ENCODE data around the gene IGF2BP3.
A peak's percentile ranks its signal among the peaks of the same experiment; 100 is the strongest.
"Not testable (repeated sequence)": the region's sequence is repeated elsewhere in the genome, so short reads cannot be mapped to it uniquely, and the experiment has no call there.

The IGF2BP3 gene

DNA sequence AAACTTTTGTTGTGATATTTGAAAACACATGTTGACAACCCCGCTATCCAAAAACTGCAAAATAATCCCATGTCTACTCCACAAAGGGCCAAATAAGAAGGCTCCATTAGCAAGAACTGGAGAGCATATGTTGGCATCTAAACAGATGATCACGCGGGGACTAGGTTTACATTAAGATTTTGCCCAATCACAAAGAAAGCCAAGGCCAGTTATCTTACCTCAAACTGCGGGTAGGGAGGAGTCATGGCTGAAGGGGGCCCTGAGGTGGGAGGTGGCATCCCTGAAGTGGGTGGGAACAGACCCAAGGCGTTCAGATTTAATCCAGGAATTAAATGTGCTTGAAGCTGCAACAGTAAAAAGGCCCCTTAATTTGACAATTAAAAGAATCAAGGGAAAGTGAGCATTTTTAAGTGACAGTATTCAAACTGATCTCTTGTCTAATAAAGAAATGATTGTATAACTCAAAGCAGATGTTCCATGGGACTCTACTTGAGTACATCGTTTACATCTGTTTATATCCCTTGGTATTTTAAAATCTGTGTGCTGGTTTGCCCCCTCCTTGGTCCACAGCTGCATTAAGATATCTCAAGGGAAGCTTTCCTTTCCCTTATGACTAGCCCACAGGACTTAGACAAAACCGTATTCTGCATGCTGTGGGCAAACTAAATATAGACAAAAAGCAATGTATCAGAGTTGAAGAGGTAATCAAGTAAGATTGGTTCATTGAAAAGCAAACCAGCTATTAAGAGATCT lies 128.3 kb downstream of the IGF2BP3 start:
- DNase-seq (ENCODE audit: low read depth in 2 of 2): no peak

DNA sequence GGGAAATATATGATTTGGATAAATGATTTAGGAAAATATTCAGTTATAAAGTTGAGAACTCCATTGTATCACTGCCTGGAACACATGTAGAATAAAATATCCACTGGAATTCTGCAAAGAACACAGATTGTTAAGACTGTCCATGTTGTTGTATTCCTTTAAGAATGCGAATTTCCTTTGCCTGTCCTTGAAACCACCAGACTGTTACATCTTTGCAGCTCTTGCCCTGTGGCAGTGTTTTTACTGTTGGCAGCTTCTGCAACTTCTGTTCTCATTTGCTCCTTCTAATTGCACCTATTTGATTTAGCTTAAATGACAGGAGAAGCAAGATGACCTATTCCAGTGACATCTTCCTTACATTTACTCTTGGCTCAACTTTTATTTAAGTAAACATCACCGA lies 131.4 kb downstream of the IGF2BP3 start:
- DNase-seq (ENCODE audit: low read depth in 2 of 2): no peak

DNA sequence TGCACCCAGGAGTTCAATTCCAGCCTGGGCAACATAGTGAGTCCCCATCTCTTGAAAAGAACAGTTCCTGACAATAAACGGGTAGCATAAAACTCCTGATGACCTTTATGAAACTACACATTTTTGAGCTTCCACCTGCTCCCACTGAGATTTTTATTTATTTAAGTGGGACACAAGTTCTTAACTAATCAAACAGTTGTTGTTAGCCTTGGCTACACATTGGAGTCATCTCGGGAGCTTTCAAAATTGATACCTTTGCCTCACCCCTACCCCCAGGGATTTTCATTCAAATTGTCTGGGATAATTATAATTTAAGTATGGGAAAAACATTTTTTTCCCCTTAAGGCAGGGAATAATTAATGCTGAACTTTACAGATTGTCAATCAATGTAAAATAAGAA lies 131.9 kb downstream of the IGF2BP3 start:
- DNase-seq (ENCODE audit: low read depth in 2 of 2): no peak

DNA sequence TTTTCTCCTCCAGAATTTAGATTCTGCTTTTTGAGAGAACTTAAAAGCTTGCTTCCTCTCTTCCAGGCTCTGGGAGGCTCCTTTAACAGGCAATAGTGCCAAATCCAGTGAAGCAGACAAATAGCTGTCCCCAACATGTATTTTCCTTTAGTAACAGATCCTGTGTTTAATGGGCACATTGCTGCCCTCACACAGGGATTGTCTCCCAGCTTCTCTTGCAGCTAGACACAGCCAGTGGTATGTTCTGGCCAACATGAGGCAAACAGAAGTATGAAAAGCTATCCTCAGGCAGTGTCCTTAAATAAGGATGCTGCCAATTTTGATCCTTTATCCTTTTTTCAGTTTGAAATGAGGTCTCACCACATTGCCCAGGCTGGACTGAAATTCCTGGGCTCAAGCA lies 132.9 kb downstream of the IGF2BP3 start:
- DNase-seq (ENCODE audit: low read depth in 2 of 2): no peak

DNA sequence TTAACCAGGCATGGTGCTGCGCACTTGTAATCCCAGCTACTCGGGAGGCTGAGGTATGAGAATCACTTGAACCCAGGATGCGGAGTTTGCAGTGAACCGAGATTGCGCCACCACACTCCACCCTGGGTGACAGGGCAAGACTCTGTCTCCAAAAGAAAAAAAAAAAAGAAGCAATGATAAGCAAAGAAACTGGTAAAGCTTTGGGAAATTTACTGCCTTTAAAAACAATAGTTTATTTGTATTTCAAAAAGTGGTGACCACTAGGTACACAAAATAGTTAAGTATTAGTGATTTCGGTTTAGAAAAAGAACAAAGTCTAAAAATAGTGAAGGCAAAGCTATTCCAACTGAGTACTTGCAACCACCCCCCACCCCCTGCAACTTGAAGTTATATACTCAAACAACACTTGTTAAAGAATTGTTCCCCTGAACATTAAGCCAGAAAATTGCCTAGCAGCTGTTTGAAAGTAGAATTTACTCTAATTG lies 133.4 kb downstream of the IGF2BP3 start:
- DNase-seq (ENCODE audit: low read depth in 2 of 2): no peak

DNA sequence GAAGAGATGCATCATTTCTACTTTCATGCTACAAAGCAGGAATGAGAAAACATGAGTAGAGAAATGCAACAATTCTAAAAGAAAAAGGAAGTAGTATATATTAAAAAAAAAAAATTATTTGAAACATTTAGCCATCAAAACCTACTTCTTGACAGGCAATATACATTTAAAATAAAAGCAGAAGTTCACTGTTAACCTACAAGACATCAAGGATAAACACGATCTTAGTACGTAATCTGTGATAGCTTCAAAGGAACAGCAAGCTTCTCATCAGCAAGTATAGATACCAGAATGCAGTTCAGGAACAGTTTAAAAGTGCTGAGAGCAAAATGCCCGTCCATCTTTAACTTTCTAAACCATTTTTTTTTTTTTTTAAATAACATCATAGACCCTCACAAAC lies 134.2 kb downstream of the IGF2BP3 start:
- no peak for DNase-seq (ENCODE audit: low read depth in 2 of 2)

DNA sequence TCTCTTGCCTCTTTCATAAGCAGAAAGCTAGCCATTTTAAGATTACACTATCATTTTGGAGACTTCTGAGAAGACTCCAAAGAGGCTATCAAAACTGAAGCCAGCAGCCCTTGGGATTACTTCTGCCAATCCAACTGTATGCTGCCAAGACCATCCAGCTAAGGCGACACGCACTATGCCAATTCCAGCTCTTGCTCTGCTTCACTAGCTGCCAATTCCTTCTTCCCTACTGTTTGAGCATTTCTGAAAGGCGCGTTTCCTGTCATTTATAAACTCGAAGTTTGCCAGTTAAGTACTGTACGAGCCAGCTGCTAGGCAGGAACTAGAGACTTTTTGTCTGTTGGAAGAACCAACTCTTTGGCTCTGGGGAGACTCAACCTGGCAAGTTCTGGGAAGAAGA lies 134.7 kb downstream of the IGF2BP3 start:
- DNase-seq (ENCODE audit: low read depth in 2 of 2): no peak

DNA sequence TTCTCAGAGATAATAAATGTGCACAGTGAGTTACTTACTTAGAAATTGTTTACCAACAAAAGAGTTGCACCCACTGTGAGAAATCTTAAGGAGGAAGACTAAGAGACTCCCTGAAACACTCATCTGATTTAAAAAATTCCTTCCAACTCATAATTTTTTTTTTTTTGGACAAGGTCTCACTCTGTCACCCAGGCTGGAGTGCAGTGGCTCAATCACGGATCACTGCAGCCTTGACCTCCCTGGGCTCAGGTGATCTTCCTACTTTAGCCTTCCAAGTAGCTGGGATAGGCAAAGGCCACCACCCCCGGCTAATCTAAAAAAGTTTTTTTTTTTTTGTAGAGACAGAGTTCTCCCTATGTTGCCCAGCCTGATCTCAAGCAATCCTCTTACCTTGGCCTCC lies 135.2 kb downstream of the IGF2BP3 start:
- DNase-seq (ENCODE audit: low read depth in 2 of 2): no peak

DNA sequence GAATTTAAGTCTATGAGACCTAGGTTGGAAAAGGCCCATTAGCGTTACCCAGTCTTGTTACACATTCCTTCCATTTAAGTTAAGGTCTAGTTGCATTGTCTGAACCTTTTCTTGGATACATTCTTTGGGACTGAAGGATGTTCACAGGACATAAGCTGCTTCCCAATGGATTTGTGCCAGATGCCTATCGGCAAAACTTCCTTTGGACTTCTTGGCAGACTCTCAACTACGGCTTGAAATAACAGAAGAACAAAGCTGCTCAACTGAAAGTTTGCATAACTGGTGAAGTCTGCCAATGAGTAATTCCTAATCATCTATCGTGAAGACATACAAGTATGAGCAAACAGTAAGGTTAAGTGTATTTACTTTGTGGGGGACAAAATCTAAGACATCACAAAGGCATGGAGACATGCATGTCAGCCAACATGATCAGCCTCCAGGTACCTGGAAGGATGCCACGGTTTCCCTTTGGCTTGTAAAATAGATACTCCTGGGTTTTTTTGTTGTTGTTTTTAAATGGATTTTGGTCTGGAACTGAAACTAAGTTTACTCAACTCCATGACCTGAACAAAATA lies 135.7 kb downstream of the IGF2BP3 start:
- DNase-seq (ENCODE audit: low read depth in 2 of 2): no peak

DNA sequence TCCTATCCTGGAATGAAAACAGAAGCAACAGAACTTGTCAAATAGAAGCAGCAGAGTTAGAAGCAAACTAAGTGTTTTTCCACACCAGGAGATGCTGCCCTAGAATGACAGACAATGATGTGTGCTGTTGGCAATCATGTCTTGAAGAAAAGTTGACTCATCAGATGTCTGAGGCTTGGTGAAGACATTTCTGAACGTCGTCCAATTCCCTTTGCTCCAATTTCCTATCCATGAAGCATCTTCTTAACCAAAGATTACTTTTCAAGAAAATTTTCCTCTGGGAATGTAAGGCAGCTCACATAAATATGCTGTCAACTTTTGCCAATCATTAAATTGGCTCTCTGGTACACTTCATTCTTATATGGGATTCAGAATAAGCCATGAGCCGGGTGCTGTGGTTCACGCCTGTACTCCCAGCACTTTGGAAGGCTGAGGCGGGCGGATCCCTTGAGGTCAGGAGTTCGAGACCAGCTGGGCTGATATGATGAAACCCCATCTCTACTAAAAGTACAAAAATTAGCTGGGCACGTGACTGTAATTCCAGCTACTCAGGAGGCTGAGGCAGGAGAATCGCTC lies 136.5 kb downstream of the IGF2BP3 start:
- no peak for DNase-seq (ENCODE audit: low read depth in 2 of 2)

DNA sequence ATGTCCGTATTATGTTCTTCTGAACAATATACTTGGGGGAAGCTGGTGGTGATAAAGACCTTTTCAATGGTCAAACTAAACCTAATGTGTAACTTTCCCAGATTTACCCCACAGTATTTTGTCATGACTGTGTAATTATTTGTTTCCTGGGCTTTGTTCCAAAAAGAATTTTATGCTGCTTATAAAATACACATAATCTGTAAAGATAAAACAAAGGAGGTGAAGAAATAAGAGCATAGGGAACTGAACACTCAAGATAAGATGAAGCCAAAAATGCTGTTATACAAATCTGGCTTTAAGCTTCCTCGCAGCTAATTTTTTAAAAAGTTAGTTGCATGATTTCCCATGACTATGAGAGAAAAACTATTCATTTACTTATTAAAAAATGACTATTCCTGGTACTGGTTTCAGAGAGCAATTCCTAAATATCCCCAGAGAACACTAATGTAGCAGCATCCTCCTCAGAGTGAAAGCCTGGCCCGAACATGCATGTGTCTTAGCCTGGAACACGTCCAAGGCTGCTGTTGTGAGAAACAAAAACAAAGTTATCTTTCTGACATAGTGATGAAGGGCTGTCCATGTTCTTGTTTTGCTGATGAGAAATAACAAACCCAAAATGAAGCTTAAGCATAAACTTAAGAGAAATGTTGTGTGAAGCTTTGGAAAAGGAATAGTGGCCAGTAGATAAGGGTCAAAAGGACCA lies 137.2 kb downstream of the IGF2BP3 start:
- no peak for DNase-seq (ENCODE audit: low read depth in 2 of 2)

DNA sequence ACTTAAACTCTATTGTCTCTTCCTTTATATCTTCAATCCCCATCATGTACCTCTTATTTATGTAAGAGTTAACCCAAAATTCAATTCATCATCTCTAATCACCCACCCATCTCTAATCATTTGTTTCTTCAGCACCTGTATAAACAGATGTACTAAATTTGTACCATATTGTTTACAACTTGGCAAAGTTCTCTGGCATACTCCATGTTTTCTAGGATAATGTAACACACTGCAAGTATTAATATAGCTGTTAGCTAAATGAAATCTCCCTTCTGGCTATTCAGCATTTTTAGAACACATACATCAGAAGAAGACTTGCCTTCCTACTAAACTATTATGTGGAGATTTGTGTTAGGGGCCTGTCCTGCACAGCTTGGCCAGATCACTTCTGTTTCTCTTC lies 138.1 kb downstream of the IGF2BP3 start:
- DNase-seq (ENCODE audit: low read depth in 2 of 2): no peak

DNA sequence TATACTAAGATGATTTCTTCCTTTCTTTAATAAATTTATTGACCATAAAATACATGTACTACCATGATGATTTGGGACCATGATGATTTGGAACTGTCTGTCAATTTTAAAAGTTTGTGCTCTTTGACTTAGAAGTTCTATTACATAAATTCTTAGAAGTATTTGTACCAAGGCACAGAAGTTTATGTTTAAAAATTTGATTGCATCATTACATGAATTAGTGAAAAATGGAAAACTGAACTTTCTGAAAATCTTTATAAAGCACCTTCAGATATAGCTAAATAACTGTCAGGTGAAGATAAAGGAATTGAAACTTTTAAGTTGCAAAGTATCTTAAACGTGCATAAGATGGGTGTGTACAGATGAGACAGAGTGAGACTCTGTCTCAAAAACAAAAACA lies 139.2 kb downstream of the IGF2BP3 start:
- DNase-seq (ENCODE audit: low read depth in 2 of 2): no peak

DNA sequence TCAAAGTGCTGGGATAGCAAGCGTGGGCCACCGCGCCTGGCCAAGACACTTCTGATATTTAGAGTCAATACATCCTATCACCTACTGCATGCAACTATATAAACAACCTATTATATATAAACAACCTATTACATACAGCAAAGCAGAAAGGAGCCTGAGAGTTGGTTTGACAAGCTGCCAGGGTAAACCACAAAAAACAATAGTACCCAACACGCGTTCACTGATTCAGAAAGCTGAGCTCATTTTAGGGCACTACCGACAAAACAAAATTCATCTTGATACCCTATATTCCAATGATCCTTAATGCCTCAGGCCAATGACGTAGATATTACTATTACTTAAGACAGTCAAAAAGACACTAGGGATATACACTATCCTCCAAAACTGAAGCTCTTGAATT lies 154.9 kb downstream of the IGF2BP3 start:
- DNase-seq (ENCODE audit: low read depth in 2 of 2): no peak

DNA sequence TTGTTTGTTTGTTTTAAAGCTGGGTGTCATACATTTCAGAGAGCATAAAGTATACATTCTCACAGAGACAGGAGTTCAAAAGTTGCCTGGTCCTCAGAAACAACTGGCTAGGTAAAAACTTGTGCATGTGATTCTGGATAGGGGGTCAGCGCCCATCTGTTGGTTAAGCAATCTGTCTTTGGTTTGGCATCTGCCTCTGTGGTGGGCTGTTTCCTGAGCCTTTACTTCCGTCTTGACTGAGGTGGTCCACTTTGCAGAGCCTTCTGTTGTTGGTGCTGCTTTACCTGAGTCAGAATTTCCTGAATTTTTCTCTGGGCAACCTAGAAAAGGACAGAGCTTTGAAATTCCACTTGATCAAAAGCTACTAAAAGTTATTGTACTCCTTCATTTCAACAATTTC lies 158.2 kb downstream of the IGF2BP3 start:
- DNase-seq (ENCODE audit: low read depth in 2 of 2): not testable (repeated sequence)

DNA sequence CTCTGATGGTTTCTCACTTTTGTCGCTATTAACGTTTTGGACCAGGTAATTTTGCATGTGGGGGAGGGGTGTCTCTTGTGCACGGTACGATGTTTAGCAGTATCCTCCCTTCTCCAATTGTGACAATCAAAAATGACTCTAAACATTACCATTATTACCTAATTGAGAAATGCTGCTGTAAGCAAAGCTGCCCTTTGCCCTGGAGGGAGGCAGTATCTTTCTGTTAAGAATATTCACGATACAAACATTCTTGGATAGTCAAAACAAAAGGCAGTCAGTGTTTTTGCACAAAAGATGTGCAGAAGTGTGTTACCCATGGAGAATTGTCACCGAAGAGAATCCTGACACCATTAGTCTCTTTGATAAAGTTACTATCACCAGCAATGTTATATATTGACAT lies 161.5 kb downstream of the IGF2BP3 start:
- no peak for DNase-seq (ENCODE audit: low read depth in 2 of 2)

DNA sequence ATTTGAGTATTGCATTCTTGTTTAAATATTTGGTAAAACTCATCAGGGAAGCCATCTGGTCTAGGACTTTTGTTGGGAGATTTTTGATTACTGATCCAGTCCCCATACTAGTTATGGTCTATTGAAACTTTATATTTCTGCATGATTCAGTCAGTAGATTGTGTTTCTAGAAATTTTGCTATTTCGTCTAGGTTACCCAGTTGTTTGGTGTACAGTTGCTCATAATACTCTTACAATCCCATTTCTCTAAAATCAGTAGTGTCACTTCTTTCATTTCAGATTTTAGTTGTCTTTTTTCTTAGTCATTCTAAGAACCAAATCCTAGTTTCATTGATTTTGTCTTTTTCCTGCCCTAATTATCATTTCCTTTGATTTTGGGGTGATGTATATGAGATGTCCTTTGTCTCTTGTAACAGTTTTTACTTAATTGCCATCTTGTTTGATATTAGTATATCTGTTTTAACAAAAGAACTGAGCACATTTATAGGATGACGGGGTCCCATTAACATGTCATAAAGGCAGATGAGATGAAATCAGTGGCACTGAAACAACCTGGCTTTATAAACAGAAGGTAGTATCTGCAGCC lies 163.3 kb downstream of the IGF2BP3 start:
- DNase-seq (ENCODE audit: low read depth in 2 of 2): no peak

DNA sequence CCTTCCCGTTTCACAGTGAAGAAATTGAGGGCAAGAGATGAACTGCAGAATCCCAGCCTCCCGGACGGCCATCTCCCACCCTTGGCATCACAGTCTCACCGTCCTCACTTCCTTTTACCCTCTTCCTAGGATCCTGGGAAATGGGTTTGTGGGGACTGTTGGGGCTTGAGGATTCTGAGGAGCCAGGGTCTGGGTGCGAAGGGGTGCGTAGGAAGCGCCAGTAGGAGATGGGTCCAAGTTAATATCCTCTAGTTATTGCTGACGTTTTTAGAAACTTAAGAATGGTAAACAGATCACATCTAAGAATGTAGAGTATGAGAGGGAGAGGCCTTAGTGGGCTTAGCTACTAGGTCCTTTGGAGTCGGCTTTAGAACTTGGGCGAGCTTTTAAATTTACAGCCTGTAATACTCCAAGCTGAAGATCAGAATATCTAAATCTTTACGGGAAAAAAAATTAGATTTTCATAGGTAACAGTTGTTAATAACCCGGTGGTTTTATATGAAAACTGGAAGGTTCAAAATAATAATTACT lies 170.5 kb downstream of the IGF2BP3 start:
- DNase-seq (ENCODE audit: low read depth in 2 of 2): no peak

DNA sequence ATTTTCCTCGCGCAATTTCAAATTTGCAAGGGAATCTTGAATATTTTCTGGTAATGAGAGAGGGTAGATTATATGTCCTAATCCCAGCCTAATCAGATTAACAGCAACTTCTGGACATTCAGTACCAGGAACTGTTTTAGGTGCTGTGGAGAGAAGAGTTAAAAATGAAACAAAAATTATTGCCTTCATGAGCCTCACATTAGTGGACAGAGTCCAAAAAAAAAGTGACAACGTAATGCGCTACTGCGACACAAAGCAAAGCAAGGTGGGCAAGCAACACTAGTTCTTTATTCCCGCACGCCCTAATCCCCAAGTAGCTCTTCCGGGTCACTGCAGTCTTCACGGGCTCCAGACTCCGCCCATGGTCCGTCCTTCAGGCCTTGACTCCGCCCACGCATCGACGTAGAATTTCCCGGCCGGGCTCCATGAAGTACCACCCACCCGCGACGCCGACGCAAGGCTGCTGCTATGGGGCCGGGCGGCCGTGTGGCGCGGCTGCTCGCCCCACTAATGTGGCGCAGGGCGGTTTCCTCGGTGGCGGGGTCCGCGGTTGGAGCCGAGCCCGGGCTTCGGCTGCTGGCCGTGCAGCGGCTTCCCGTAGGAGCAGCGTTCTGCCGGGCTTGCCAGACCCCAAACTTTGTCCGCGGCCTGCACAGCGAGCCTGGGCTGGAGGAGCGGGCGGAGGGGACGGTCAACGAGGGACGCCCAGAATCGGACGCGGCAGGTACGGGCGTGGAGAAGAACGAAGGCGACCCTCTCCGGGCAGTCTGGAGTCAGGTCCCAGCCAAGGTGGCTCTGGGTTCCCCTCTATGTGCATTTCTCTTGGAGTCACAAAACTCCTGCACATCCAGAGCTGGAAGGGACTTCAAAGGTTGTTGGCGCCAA lies 171.2 kb downstream of the IGF2BP3 start, which contains the start of gene MALSU1:
MALSU1 (plus strand) TSS at position 455 of the 885 bp plus-strand sequence; CDS start at position 469, 14 bp downstream.
- peak; percentile 90 to 95 for DNase-seq (ENCODE audit: low read depth in 2 of 2)

DNA sequence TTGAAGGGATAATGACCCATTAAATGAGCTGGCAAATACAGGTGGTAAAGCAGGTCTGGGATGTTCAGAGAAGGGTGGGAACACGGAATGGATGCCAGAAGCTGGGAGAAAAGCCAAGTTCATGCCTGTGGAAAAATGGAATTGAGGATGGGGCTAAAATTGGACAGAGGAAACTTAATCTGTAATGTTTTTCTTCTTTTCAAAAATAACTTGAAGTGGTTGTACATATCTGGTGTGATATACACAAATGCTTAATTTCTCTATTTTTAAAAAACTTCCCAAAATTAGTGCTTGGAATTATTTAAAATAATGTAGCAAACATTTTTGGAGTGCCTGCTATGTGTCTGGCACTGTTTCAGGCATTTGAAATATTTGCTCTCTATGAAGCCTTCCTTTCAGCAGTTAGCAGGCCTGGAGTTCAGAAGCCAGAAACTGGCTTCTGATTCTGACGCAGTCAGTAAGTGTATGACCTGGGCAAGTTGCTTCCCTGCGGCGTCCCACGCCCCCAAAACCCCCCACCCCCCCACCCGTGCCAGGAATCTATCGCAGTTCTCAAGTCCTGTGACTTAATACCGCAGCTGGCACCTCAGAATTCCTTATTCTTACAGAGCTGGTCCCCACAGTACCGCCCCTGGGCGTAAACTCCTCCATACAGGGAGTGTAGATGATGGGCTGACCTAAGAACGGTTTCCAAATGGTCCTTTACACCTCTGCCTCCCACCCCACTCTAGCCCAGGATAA lies 172.0 kb downstream of the IGF2BP3 start:
- no peak for DNase-seq (ENCODE audit: low read depth in 2 of 2)

Measured in stimulated activated CD8-positive, alpha-beta memory T cell treated with anti-CD3 and anti-CD28 coated beads, Interleukin-15, amount 100 ng/mL, for 4 hours (primary cell).